Stimulated activated CD4-positive, alpha-beta T cell treated with anti-CD3 and anti-CD28 coated beads, Interleukin-12 subunit alpha, Interleukin-12 subunit beta, amount 100 ng/mL, for 24 hours (primary cell): ENCODE results near the gene STARD3.
A peak's percentile ranks its signal among the peaks of the same experiment; 100 is the strongest.

Experiments used
- DNase-seq, 2 experiments: peaks; one replicate each; pipeline ENCODE4 v3.0.0-alpha.2; 2020; ENCODE audit warnings: low read depth in 2 of 2

The STARD3 gene

DNA sequence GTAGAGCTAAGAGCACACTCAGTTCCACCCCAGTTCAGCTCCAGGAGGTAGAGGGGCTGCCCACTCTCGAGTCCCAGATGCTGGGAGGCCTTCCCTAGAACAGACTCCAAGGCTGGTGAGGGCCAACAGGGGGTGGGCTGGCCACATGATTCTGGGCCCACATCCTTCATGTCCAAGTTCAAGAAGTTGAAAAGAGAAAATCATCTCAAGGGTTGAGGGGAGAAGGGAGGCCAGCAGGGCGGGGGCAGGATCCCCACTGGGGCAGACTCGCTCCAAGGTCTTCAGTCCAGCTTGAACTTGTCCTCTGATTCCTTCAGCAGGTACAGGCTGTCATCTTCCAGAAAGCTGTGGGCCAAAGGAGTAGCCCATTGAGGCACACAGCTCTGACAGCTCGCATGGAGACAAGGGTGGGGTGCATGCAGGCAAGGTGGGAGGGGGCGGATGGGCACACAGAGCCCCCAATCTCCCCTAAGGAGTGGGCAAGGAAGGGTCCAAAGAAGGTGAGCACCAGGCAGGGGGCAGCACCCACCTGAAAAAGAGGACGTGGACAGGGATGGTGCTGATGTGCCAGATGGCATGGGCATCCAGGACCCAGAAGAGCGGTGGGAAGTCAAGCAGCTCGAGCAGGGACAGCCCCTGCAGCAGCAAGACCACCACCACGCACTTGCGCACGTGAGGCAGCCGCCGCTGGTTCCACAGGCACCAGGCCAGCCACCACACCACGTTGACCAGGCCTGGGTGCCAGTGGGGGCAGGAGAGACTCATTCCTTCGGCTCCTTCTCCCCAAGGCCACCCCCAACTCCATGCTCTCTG lies 35.8 kb downstream of the STARD3 start:
- no peak for DNase-seq

DNA sequence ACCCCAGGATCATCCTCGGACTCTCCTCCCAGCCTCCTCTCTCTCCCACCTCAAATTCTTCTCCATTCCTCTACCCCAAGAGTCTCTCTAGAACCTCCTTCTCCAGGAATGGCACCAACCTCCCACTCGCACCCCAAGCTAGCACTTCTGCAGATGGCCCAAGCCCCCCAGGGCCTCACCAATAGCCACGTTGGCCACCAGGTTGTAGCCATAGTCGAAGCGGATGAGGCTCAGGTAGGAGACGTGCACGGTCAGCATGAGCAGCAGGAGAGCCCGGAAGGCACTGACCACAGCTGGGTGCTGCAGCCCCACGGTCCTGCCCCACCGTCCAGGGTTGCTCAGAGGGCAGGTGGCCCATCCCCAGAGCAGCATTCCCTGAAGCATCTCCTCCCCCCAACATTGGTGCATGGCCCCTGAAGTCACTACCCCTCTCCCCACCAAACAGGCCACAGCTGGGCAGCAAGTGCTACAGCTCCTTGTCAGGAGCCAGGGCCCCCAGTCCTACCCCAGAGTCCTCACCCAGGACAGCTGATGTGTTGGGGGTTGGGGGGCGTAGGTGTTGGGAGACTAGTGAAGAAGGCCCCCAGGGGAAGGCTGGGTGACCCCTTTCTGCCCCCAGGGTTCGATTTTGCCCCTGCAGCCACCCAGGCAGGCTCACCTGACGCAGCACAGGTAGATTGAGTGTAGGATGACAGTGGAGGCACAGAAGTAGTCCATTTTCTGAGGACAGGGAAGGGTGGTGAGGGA lies 36.6 kb downstream of the STARD3 start:
- no peak for DNase-seq

DNA sequence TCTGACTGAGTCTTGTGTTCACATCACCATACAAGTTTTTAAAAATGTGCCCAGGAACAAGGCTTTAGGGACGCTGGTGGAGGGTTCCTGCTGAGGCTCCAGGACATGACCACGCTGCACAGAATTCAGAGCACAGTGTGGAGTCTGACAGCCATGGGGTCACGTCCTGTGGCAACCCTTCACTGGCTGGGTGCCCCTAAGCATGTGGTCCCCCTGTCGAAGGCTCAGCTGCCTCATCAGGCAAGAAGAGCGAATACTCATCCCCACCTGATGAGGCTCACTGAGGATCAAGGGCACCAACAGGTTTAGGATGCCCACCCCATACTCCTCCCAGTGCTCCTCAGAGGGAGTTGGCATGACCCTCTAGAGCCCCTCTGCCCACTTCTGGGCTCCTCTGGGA lies 37.2 kb downstream of the STARD3 start:
- DNase-seq: no peak

GRCh38 chr17:39674702-39675389 lies 37.9 kb downstream of the STARD3 start:
- no peak for DNase-seq

- DNase-seq: no peak
Measured at GRCh38 chr17:39675390-39676082, 38.6 kb downstream of the STARD3 start.

GRCh38 chr17:39676198-39676819 lies 39.4 kb downstream of the STARD3 start:
- DNase-seq: no peak

GRCh38 chr17:39677072-39677471 lies 40.1 kb downstream of the STARD3 start:
- DNase-seq: no peak

GRCh38 chr17:39677542-39678339 lies 40.8 kb downstream of the STARD3 start:
- no peak for DNase-seq

DNA sequence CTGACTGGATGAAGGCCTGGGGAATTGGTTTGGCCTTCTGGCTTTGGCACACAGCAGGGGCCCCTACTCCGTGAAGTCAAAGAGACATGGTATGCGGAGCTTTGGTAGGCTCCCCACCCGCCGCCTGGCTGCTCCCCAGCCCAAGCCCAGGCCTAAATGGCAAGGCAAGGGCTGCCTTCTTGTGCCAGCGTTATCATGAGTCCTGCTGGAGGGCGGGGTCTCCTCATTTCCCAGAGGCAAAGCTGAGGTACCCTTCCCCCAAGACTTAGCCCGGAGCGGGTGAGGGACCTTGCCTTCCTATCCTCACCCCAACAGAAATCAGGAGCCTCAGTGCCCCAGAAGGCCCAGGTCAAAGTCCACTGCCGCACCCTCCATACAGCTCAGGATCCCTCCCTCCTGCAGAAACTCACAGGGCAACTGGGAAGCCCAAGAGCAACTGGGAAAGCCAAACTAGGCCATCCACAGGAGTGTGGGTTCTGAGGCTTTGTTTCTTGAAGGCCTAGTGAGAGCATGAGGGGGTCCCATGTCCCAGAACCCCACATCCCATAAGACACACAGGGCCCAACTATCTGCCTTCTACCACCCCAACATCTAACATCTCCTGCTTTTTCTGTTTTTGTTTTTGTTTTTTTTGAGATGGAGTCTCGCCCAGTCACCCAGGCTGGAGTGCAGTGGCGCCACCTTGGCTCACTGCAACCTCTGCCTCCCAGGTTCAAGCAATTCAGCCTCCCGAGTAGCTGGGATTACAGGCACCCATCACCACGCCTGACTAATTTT lies 41.6 kb downstream of the STARD3 start:
- DNase-seq: no peak

- DNase-seq: no peak
Measured at GRCh38 chr17:39679521-39680192, 42.7 kb downstream of the STARD3 start.

DNA sequence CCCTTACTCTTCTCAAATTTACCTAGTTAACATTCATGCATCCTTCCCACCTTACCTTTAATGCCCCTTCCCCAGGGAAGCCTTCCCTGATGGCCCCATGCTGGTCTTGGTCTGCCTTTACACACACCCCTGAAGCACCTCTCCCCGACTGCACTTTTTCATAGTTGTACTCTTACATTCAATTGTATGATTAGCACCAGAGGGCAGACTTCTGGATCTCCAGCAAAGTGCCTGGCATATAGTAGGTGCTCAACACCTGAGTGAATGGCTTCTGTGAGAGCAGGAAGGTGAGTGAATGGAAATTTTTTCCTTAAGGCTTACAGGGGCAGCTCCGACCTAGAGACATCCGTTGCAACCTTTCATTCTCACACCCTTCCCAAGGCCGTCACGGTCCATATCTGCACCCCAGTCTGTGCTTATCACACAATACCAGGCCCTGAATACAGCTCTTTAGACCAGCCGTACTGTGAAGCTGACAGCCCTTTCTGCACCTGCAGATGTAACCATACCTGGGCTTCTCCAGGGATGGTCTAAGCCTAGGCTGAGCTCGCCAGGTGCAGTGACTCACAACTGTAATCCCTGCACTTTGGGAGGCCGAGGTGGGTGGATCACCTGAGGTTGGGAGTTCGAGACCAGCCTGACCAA lies 46.5 kb downstream of the STARD3 start:
- DNase-seq: no peak

DNA sequence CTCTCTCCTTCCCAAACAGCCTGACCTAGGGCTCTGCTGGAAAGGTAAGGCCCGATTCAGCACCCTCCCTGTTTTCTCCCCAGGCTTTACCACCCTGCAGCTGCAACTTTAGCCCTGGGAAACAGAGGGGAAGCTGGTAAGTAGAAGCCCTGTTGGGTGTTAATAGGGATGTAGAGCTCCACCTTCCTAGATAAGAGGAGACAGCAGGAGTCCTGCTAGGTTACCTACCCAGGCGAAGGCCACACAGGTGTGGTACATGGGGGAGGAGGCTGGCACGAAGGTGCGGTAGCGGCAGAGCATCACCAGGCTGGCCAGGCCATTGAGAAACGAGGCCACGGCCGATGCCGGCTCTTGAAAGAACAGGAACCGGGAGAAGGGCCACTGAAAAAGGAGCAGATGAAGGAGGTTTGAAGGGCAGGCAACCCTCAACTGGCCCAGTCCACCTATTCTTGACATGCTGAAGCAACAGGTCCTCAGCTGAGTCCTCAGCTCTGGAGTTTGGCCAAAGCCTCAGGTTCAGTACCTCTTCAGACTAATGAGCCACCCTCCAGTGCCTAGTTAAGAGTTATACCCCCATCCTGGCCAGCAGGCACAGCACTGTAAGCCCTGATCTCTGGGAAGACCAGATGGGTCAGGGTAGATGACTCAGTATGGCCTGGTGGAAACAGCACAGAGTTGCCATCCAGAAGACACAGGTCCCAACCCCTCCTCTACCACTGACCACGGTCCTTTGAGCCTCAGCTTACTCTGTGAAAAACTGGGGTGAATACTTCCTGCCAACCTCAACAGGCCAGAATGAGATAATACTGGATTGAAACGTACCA lies 47.6 kb downstream of the STARD3 start:
- DNase-seq: no peak

DNA sequence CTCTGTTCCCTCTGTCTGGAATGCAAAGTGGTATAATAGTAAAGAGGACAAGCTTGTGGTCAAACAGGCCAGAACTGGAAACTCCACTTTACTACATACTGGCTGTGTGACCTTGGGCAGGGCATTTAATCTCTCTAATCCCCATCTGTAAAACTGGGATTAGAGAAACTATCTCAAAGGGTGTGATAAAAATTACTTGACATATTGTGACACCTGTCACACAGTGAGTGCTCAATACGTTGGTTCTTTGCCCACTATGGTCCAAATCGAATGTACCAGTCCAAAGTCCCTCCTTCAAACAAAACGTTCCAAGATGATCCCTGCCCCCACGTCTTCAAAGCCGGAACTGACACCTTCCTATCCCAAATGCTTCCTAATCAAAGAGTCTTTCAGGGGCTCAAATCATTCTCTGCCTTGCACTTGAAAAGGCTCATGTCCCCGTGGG lies 50.2 kb downstream of the STARD3 start:
- no peak for DNase-seq

DNA sequence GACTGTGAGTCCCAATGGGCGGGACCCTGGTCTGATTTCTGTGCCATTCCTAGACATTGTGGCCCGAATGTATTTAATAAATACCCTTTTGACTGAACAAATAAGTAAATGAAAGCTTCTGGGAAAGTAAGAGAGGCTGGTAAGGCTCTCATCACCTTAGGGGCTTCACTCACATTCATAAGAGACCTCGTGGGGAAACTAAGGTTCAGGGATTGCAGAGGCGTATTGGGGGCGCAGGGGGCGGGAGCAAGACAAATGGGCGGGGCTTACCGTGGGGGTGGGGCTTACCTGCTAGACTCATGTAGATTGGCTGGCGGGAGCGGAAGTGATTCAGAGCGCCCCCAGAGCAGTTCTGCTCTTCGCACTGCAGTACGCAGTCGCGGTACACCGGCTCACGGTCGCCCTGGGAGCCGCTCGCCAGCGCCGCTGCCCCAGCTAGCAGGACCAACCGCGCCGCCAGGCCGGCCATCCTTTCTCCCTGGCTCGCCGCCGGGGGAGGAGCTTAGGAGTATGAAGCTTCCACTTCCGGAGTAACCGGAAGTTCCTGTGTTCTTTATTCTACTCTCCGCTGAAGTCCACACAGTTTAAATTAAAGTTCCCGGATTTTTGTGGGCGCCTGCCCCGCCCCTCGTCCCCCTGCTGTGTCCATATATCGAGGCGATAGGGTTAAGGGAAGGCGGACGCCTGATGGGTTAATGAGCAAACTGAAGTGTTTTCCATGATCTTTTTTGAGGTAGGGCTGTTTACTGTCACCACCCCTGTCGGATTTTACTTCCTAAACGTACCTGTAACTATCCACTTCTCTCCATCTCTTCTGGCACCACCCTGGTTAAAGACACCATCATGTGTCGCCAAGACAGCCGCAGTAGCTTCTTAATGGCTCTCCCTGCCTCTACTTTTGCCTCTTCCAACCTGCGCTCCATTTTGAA lies 50.9 kb downstream of the STARD3 start, which contains the start of gene PGAP3:
TSS of gene PGAP3 (minus strand) at position 512 of the 929 bp plus-strand sequence. CDS start at position 469, 43 bp downstream.
- peak; percentile 68 to 84 for DNase-seq

DNA sequence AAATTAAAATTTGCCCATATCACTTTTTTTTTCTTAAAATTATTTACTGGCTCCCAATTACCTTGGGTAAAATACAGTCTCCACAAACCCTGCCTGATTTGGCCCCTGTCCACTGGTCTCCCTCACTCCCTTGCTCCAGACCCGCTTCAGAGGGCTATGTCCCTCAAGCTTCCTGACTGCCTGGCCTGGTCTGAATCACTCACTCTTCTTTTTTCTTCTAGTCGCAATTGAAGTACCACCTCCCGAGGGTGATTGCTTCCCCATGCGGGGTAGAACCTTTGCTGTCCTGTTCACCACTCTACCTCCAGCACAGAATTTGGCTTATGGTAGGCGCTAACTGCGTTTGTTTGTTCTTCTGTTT lies 51.5 kb downstream of the STARD3 start:
- no peak for DNase-seq

DNA sequence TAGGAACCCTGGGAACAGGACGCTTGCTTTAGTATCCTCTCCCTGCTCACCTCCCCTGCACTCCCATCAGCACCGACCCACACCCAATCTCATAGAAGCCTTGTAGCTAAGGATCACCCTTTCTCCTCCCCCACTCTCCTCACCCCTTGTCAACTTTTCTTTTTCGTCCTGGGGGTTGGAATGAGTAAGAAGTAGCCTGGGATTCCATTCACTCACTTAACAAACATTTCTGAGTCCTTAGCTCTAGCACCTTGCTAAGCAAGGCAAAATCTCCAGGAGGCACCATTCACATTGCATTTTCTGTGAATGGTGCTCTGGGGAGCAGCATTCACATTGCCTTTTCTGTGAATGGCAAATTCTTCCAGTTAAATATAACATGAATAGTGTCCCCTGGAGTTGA lies 52.0 kb downstream of the STARD3 start:
- no peak for DNase-seq

DNA sequence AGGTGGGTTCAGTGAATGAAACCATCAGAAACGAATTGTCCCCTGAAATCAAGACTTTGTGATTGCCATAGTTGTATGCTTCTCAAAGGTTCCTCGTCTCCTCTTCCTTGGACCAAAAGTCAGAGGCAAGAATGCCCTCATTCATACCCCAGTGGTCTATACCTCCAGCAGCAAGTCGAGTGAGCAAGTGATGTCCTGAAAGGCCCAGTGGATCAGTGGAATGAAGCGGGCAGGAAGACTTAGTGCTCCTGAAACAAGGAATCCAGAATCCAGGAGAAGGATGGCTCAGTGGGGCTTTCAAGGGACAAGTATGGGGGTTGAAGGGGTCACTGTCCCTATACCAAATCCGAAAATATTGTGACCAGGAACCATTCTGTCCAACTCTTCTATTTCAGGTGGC lies 57.6 kb downstream of the STARD3 start:
- DNase-seq: no peak
